GM10266 (cell line): Measurements from ENCODE around the gene ADAMTSL3.

Source experiments
- DNase-seq: peaks from one replicate; pipeline ENCODE4 v3.0.0; 2012; ENCODE audit errors: extremely low spot score
- CTCF ChIP-seq: IDR thresholded peaks from 2 replicates; pipeline ENCODE4 v1.5.1; 2012; ENCODE audit warnings: mild to moderate bottlenecking, low read depth; ENCODE audit not compliant: control insufficient read depth, insufficient read depth; ENCODE audit errors: missing control alignments

Gene ADAMTSL3

GRCh38 chr15:83978588-83978987 lies 324.7 kb downstream of the ADAMTSL3 start:
- TF ChIP-seq CTCF, result no peak
- no peak for DNase-seq

GRCh38 chr15:83980637-83981036 lies 326.7 kb downstream of the ADAMTSL3 start:
- no peak for DNase-seq
- TF ChIP-seq CTCF, result no peak

GRCh38 chr15:83982748-83983147 lies 328.8 kb downstream of the ADAMTSL3 start:
- no peak for TF ChIP-seq CTCF
- DNase-seq, result no peak

GRCh38 chr15:83983634-83984458 lies 329.9 kb downstream of the ADAMTSL3 start:
- peak; percentile 21 for DNase-seq

GRCh38 chr15:83984601-83985000 lies 330.7 kb downstream of the ADAMTSL3 start:
- no peak for DNase-seq

More at GRCh38 chr15:83983634-83984458, 329.9 kb downstream of the ADAMTSL3 start:
- TF ChIP-seq CTCF, result no peak

GRCh38 chr15:83991163-83991562 lies 337.2 kb downstream of the ADAMTSL3 start:
- DNase-seq, result no peak
- no peak for TF ChIP-seq CTCF

More at GRCh38 chr15:83984601-83985000, 330.7 kb downstream of the ADAMTSL3 start:
- no peak for TF ChIP-seq CTCF

GRCh38 chr15:83992324-83993031 lies 338.6 kb downstream of the ADAMTSL3 start:
- no peak for TF ChIP-seq CTCF
- DNase-seq, result peak; percentile 19
